GM18502 (cell line): ENCODE results near the gene BIN2.
"Not testable (repeated sequence)": the region's sequence is repeated elsewhere in the genome, so short reads cannot be mapped to it uniquely, and the experiment has no call there.

Source experiments
- ATAC-seq: cut with Tn5 transposase; IDR thresholded peaks from one replicate; pipeline ENCODE4 v1.9.1; 2021; ENCODE audit warnings: mild to moderate bottlenecking; ENCODE audit not compliant: unreplicated experiment, poor library complexity

Gene BIN2

GRCh38 chr12:51318846-51319599 is 5.0 kb downstream of the BIN2 start:
- peak; percentile 37 for ATAC-seq

- ATAC-seq = not testable (repeated sequence)
These were observed 5.7 kb downstream of the BIN2 start for GRCh38 chr12:51318057-51318806.

- ATAC-seq = no peak
These were observed 12.6 kb downstream of the BIN2 start for GRCh38 chr12:51311389-51311788.

- ATAC-seq = no peak
These were observed 16.1 kb downstream of the BIN2 start for GRCh38 chr12:51307655-51308593.

GRCh38 chr12:51306507-51306906 is 17.5 kb downstream of the BIN2 start:
- ATAC-seq = no peak

GRCh38 chr12:51300768-51301167 is 23.2 kb downstream of the BIN2 start:
- ATAC-seq = not testable (repeated sequence)

- ATAC-seq = no peak
These were observed 28.3 kb downstream of the BIN2 start for GRCh38 chr12:51295651-51296050.

- ATAC-seq = not testable (repeated sequence)
These were observed 29.9 kb downstream of the BIN2 start for GRCh38 chr12:51294097-51294496.

- ATAC-seq = no peak
These were observed 30.3 kb downstream of the BIN2 start for GRCh38 chr12:51293696-51294095.

GRCh38 chr12:51291603-51292513 is 32.1 kb downstream of the BIN2 start:
- not testable (repeated sequence) for ATAC-seq

GRCh38 chr12:51285843-51286242 is 38.1 kb downstream of the BIN2 start:
- ATAC-seq = no peak

- ATAC-seq = no peak
These were observed 42.6 kb downstream of the BIN2 start for GRCh38 chr12:51281202-51281924.

GRCh38 chr12:51275088-51275487 is 48.9 kb downstream of the BIN2 start:
- no peak for ATAC-seq

- ATAC-seq = not testable (repeated sequence)
These were observed 51.2 kb downstream of the BIN2 start for GRCh38 chr12:51272810-51273209.

GRCh38 chr12:51270951-51271518 is 52.9 kb downstream of the BIN2 start:
- no peak for ATAC-seq

- ATAC-seq = peak; percentile 64
These were observed 53.7 kb downstream of the BIN2 start, which contains the start of gene SMAGP for GRCh38 chr12:51270067-51270950. Gene SMAGP, minus strand, starts transcription at chr12:51270415. Its CDS starts 1,137 bp downstream, at chr12:51269278.
